ENCODE results near the gene LAPTM5. TPM values are rescaled to one million over a fixed set of nuclear protein-coding genes. Genes with fewer than 3 reads are reported as not detected.

LAPTM5 gene
- total and polyA plus RNA-seq, 2 donors = 20.4 to 99.9 TPM

Small RNAs within 50 kb of the gene (small RNA-seq; reads per million reads assigned to genes)
- not detected for gene MIR4420

Other genes with a start within 250 kb of the LAPTM5 start
- 0.85 TPM for gene MATN1, start 34.2 kb downstream of the LAPTM5 start, total RNA-seq
- 0.24 TPM for gene MATN1, start 34.2 kb downstream of the LAPTM5 start, polyA plus RNA-seq
- gene SDC3, start 151.0 kb upstream of the LAPTM5 start, total RNA-seq = 32.4 TPM
- gene SDC3, start 151.0 kb upstream of the LAPTM5 start, polyA plus RNA-seq = 107 TPM